HG02870 (cell line): ENCODE results near the gene ZNF598.
A peak's percentile ranks its signal among the peaks of the same experiment; 100 is the strongest.

Experiments
- ATAC-seq: cut with Tn5 transposase; IDR thresholded peaks from one replicate; pipeline ENCODE4 v1.9.1; 2021; ENCODE audit warnings: mild to moderate bottlenecking, moderate library complexity; ENCODE audit not compliant: unreplicated experiment

Gene ZNF598

GRCh38 chr16:1991948-1992703 lies 17.5 kb downstream of the ZNF598 start:
- ATAC-seq: no peak

DNA sequence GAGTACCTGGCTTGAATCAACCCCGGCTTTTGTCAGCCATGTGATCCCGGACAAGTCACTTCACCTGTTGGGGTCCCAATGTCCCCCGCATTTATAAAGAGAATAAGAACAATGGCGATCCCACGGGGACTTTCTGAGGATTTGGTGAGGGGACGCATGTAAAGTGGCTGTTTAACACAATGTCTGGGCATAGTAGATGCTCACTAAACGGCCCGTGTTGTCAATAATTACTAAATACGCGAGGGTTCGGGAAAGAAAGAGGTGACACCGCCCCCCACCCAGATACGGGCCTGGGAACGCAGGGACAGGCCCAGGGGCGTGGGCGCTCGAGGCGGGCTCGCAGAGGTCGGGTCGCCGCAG lies 18.1 kb downstream of the ZNF598 start:
- no peak for ATAC-seq

GRCh38 chr16:1991135-1991551 lies 18.5 kb downstream of the ZNF598 start:
- ATAC-seq: no peak

GRCh38 chr16:1990351-1991134 lies 19.1 kb downstream of the ZNF598 start:
- ATAC-seq: no peak

DNA sequence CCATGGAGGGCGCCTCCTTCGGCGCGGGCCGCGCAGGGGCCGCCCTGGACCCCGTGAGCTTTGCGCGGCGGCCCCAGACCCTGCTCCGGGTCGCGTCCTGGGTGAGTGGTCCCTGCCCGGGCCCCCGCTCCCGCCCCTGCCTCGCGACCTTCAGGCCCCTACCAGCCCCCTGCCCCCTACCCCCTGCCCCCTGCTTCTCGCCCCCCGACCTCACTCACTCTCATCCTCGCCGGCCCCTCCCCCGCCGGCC lies 19.6 kb downstream of the ZNF598 start:
- ATAC-seq: no peak

- no peak for ATAC-seq
Measured at GRCh38 chr16:1989209-1990100, 20.2 kb downstream of the ZNF598 start, which contains the start of gene SYNGR3. Gene SYNGR3 (plus strand): TSS chr16:1989970. CDS start chr16:1990103, 133 bp downstream.

GRCh38 chr16:1987198-1987597 lies 22.4 kb downstream of the ZNF598 start:
- ATAC-seq: no peak

GRCh38 chr16:1985466-1986150 lies 24.0 kb downstream of the ZNF598 start:
- no peak for ATAC-seq

DNA sequence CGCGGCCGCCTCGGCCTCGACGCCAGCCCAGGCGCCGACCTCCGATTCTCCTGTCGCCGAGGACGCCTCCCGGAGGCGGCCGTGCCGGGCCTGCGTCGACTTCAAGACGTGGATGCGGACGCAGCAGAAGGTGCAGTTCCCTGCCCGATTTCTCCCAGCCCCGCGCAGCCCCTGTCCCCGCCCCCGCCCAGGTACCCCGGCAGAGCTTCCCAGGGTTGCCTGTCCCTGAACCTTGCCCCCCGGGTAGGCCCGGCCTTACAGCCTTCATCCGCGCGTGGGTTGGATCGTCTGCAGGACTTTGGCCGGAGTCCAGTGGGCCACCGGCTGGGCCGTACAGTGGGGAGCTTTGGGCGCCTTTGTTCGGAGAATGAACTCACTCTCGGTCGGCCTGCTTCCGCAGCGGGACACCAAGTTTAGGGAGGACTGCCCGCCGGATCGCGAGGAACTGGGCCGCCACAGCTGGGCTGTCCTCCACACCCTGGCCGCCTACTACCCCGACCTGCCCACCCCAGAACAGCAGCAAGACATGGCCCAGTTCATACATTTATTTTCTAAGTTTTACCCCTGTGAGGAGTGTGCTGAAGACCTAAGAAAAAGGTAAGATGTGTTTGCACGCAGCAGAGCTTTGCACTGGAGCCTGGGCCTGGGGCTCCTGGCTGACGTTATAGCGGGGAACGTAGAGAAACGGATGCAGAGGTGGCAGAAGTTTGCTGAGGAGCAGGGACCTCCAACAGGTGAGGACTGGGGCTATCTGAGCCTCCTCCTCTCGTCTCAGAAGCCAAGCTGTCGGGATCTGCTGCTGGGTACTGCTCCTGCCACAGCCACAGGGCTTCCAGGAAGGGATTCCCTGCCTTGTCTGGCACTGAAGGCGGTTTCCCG lies 25.0 kb downstream of the ZNF598 start:
- peak; percentile 27 for ATAC-seq

DNA sequence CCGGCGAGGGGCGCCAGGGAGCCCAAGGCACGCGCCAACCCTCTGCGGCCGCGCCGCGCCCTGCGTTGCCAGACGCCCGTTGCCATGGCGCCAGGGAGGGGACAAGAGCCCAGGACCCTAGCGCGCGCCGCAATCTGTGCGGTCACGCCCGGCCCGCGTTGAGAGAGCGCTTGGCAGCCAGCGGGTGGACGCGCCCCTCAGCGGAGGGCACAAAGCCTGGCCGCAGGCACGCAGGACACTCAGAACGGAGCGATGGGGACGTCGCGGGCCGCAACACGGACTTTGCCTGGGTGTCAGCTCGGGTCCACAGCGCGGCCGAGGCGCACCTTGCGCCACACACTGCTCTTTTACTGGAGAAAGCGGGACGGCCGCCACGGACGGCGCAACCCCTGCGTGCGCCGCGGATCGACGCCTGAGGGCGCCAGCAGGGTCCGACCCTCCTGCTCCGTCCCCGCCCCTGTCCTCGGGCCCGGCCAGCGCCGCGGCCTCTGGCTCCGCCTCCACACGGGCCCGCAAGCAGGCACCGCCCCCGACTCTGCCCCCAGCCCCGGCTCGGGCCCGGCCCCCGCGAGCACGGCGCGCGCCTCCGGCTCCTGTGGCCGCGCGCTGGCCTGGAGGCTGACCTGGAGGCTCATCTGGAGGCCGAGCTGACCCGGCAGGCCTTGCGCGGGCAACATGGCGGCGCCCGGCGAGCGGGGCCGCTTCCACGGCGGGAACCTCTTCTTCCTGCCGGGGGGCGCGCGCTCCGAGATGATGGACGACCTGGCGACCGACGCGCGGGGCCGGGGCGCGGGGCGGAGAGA lies 25.9 kb downstream of the ZNF598 start, which contains the start of gene GFER:
Gene GFER (plus strand): TSS at position 650 of the 803 bp plus-strand sequence. CDS start 26 bp downstream, at position 676.
- peak; percentile 76 for ATAC-seq

DNA sequence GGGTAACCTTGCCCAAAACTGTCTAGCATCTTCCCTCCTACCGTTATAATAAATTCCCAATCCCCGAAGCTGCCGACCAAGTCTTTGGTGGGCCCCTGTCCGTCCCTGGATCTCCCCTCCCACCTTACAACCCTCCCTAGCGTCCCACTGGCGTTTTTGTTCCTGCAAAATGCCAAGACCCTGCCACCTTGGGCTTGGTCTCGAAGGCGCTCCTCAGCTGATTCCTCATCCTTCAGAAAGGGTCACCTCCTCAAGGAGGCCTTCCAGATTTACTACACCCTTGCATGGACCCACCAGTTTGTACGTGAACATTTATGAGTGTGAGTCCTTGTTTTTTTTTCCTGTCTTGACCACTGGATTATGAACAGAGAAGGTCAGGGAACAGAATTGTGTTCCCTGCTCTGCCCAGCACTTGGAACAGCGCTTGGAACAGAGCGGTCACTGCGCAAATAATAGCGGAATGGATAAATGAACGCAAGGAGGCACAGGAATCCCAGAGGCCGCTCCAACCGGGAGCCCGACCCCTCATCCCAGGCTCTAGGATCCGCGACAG lies 26.6 kb downstream of the ZNF598 start:
- ATAC-seq: no peak

DNA sequence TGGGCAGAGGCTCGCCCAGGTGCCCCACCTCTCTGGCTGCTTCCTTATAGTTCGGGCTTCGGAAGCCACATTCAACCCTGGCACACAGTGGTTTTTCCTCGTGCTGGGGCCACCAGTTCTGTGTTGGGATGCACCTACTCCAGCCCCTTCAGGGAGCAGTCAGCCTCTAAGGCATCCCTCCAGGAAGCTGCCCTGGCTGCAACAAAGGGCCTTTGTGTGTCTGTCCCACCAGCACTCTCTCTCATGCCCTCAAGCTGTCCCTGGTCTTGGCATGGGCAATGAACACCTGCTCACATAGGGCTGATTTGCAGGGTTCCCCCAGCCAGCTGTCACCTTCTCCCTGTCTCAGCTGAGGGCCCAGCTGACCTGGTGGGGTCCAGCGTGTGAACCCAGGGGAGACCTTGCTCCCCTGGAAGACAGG lies 27.6 kb downstream of the ZNF598 start:
- ATAC-seq: no peak

DNA sequence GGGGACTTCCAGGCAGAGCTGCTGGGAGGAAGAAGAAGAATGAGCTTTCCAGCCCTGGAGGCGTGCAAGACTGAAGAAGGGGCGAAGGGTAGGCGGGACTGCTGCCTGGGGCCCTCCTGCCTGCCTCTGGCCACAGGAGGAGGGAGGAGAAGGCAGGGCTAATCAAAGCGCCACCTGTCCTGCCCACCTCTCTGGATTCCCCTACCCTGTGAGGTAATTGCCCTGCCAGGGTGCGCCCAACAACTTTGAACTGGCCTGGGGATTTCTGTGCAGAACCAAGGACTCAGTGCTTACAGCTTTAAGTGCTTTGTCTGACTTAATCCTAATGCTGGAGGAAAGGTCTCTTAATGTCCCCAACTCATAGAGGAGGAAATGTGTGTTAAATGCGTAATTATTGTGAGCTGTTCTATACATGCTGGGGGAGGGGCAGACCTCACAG lies 28.2 kb downstream of the ZNF598 start, which contains the start of gene NOXO1:
Gene NOXO1 (minus strand): TSS at position 72 of the 439 bp plus-strand sequence. CDS start 290 bp downstream, outside the sequence.
- ATAC-seq: no peak

GRCh38 chr16:1980770-1981087 lies 28.9 kb downstream of the ZNF598 start:
- no peak for ATAC-seq

DNA sequence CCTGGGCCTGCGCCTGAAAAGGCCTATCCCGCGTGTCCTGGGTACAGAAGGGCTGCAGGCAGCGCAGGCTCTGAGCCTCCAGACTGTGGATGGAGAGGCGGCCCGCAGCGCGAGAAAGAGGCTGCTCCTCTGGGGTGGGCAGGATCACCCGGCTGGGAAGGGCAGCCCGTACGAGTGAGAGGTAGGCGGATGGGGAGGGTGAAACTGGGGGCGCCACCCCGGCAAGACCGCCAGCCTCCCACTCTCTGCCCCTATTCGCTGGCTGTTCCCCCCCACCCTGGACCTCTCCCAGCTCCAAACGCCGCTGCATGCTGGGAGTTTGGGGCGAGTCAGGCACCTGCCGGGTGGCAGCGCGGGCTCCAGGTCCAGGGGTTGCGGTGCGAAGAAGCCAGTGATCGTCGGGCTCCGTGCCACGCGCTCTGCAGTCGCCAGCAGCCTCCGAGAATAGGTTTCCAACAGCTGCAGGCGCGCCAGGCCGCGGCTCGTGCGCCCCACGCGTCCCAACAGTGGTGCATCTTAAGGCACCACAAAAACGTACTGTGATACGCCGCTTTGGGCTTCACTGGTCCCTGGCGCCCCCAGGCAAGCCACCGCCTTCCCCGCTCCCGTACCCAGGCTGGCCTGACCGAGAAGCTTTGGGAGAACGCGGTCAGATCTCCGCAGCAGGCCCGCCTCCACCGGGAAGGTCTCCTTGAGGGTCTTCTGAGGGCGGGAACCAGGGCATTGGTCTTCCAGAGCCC lies 29.4 kb downstream of the ZNF598 start:
- ATAC-seq: no peak

DNA sequence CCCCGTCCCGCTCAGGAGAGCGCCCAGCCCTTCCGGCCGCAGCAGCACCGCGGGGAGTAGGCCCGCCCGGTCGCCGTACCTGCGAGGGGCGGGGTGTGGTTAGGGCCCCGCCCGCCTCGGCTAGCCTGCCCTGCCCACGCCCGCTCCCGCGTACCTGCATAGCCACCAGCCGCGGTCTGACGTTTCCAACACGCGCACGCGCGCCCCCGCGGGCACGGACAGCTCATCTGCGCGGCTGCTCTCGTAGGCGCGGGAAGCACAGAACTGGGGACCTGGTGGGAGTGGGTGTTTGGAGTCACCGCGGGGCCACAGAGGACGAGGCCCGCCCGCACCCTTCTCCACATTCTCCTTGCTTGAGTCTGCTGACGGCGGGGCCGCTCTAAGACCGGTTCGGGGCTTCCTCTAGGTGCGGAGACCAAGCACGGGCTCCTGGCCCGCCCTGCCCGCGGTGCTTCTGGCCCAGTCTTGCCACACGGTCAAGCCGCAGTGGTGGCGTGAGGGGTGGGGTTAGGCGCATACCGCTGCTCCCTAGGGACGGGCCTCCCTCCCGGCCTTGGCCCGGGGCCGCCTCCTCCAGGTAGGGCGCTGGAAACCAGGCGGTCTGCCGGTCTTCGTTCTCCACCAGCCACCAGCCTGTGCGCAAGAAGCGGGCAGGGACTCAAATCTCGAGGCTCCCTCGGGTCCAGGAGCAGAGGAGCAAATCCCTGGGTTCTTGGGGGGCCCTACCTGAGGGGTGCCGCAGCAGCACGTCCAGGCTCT lies 30.2 kb downstream of the ZNF598 start:
- no peak for ATAC-seq

- ATAC-seq: no peak
Measured at GRCh38 chr16:1978476-1979120, 31.0 kb downstream of the ZNF598 start.
